Lung (tissue), 12 donors: ENCODE data around the gene HERPUD2. TPM values are rescaled to one million over a fixed set of nuclear protein-coding genes. Genes with fewer than 3 reads are reported as not detected.
A peak's percentile ranks its signal among the peaks of the same experiment; 100 is the strongest.

Source experiments
- ATAC-seq: fragments of 200-7000 bp; cut with Tn5 transposase; one replicate; pipeline ENCODE4 v1.9.1; 2020; ENCODE audit warnings: moderate number of reproducible peaks; ENCODE audit not compliant: insufficient read depth, low FRiP score
- DNase-seq, 3 donors: peaks; one replicate each; pipeline ENCODE4 v3.0.0-alpha.2; 2013 to 2017
- H3K27ac ChIP-seq, 2 donors: one replicate each; pipeline ENCODE4 v1.5.1; 2013; ENCODE audit warnings: mild to moderate bottlenecking in 2 of 2, moderate library complexity in 2 of 2, control low read depth in 1 of 2, inconsistent platforms in 1 of 2, low read depth in 1 of 2, low read length in 1 of 2
- H3K27me3 ChIP-seq, 3 donors: one replicate each; pipeline ENCODE4 v1.5.1; 2013; ENCODE audit warnings: low read length in 2 of 3; ENCODE audit not compliant: control insufficient read depth in 3 of 3, insufficient read depth in 3 of 3
- H3K36me3 ChIP-seq, 4 donors: one replicate each; pipeline ENCODE4 v1.5.1; 2013; ENCODE audit warnings: low read length in 4 of 4, mild to moderate bottlenecking in 1 of 4, moderate library complexity in 1 of 4; ENCODE audit not compliant: control insufficient read depth in 4 of 4, insufficient read depth in 4 of 4
- H3K4me1 ChIP-seq, 5 donors: one replicate each; pipeline ENCODE4 v1.5.1; 2013; ENCODE audit warnings: low read length in 5 of 5, mild to moderate bottlenecking in 2 of 5, moderate library complexity in 1 of 5; ENCODE audit not compliant: control insufficient read depth in 5 of 5, insufficient read depth in 5 of 5
- H3K4me3 ChIP-seq: one replicate; pipeline ENCODE4 v1.5.1; 2013; ENCODE audit warnings: mild to moderate bottlenecking, control low read depth, moderate library complexity
- H3K9ac ChIP-seq, 2 donors: one replicate each; pipeline ENCODE4 v1.5.1; 2013; ENCODE audit warnings: low read length in 2 of 2, control low read depth in 1 of 2; ENCODE audit not compliant: insufficient read depth in 1 of 2
- H3K9me3 ChIP-seq, 4 donors: one replicate each; pipeline ENCODE4 v1.5.1; 2013; ENCODE audit warnings: low read length in 3 of 4, mild to moderate bottlenecking in 1 of 4, moderate library complexity in 1 of 4; ENCODE audit not compliant: control insufficient read depth in 4 of 4, insufficient read depth in 3 of 4
- WGBS, 2 donors: extraction: QIAGEN DNeasy Blood & Tissue Kit; methylation state at CpG; one replicate each; pipeline ENCODE4 v1.1.7; 2013; 5-methylcytosine and 5-hydroxymethylcytosine counted together
- polyA plus RNA-seq, 2 donors: library from polyadenylated mRNA; stranded (reverse); fragments of 200-250 nt; gene quantifications; one replicate each; pipeline ENCODE4 v1.2.1, GENCODE V29; 2013
- total RNA-seq, 2 donors: library from RNA; depleted of rRNA in 1 of 2; stranded (reverse); fragments of >200 nt in 1 of 2; gene quantifications; one replicate each; pipeline ENCODE4 v1.2.1, GENCODE V29; 2014 to 2021
- TF ChIP-seq, protein P1 (sequence below): IDR thresholded peaks from 2 replicates; pipeline ENCODE4 v1.5.1; 2012; ENCODE audit warnings: mild to moderate bottlenecking; ENCODE audit errors: control extremely low read depth, extremely low read depth
- donor health status: control.
- donor health status: control.
- donor health status: Bipolar disorder and iron deficiency.
- donor health status: healthy.
- donor health status: DM: yes; HTN: yes; CAD: no.

HERPUD2 gene
- total and polyA plus RNA-seq, 4 donors: 10.4 to 32.2 (median 21.8) TPM

DNA sequence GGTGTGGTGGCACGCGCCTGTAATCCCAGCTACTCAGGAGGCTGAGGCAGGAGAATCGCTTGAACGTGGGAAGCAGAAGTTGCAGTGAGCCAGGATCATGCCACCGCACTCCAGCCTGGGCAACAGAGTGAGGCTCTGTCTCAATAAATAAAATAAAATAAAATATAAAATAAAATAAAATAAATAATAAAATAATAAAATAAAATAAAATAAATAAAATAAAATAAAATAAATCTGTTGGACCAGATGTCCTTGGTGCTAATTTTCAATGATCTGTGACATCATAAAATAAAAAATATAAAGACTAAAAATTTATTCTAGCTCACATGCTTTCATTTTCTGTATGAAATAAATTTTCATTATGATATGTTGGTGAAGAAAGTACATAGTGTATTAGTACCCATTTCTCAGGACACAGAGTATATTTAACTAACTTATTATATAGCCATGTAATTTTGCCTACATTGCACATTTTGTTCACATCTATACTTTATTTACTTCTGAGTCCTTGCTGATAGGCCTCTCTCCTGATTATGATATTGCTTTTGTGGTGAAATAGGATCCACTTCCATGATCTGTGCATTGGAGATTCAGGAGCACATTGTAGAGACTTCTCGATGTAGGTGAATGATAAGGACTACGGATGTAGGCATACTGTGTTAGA, 17.8 kb upstream of the HERPUD2 start:
- WGBS, 2 donors: 96% methylated on average over 7 of the region's 7 CpGs
- H3K4me3 ChIP-seq: no peak overlapping the region
- no peaks in the 10 kb centered on the region for H3K9me3 ChIP-seq
- TF ChIP-seq, protein P1, sequence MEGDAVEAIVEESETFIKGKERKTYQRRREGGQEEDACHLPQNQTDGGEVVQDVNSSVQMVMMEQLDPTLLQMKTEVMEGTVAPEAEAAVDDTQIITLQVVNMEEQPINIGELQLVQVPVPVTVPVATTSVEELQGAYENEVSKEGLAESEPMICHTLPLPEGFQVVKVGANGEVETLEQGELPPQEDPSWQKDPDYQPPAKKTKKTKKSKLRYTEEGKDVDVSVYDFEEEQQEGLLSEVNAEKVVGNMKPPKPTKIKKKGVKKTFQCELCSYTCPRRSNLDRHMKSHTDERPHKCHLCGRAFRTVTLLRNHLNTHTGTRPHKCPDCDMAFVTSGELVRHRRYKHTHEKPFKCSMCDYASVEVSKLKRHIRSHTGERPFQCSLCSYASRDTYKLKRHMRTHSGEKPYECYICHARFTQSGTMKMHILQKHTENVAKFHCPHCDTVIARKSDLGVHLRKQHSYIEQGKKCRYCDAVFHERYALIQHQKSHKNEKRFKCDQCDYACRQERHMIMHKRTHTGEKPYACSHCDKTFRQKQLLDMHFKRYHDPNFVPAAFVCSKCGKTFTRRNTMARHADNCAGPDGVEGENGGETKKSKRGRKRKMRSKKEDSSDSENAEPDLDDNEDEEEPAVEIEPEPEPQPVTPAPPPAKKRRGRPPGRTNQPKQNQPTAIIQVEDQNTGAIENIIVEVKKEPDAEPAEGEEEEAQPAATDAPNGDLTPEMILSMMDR: no peak
- no peaks in the 10 kb centered on the region for H3K27me3 ChIP-seq
- no peak for ATAC-seq
- H3K36me3 ChIP-seq: no peaks in the 10 kb centered on the region
- H3K9ac ChIP-seq: no peak overlapping the region
- H3K4me1 ChIP-seq: peaks cover 0 to 11% (median 6%) of the 10 kb centered on the region in 5 donors
- no peak overlapping the region for H3K27ac ChIP-seq
- DNase-seq: no peak

DNA sequence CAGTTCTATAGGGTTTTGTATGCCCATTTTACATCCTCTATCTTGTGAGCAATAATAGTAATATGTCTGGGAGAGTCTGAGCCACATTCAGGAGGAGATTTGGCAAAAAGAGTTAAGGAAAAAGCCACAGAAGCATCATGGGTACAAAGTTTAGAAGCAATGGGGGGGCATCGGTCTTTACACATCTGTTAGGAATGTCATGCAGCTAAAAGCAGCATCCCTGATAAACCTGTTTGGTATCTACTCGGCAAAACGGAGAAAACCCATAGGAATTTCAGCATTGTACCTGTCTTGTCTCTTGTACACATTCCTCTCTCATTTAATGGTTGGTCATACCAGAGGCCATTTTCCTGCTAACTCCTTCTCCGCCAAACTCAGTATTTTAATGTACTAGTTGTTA, 12.5 kb upstream of the HERPUD2 start:
- Histone ChIP-seq H3K27ac (no peak overlapping the region), H3K4me1 (peaks cover 0 to 8% (median 0%) of the 10 kb centered on the region in 5 donors), H3K27me3 (no peaks in the 10 kb centered on the region), H3K36me3 (no peaks in the 10 kb centered on the region), H3K9ac (no peak overlapping the region), H3K9me3 (no peaks in the 10 kb centered on the region), H3K4me3 (no peak overlapping the region)
- DNase-seq: no peak
- 75 to 77% methylated on average over 4 of the region's 4 CpGs for WGBS, 2 donors
- ATAC-seq: no peak
- TF ChIP-seq, protein P1: no peak

DNA sequence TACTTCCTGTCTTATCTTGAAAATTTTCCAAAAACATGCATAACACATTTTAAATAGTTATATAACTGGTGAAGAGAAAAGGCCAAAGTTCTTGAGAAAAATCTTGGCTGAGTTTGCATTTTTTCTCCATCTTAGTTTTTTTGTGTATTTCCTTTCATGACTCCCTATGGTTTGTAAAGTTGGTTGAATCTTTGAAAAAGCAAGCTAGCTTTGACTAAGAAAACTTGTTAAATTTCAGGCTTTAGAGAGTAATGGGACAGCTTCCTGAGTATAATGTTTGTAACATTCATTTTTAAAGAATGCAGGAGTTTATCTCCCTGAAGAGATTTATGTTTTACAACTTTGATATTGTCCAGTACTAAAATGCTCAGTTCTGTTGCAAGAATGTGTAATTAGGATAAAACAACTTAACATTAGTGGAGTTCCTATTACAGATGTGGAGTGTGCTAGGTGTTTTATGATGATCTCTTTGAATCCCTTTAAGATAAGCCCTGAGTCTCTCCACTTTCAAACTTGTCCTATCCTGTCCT, 11.1 kb upstream of the HERPUD2 start:
- Histone ChIP-seq H3K27ac (no peak overlapping the region), H3K36me3 (no peaks in the 10 kb centered on the region), H3K27me3 (no peaks in the 10 kb centered on the region), H3K4me1 (peaks cover 0 to 8% (median 0%) of the 10 kb centered on the region in 5 donors), H3K9me3 (no peaks in the 10 kb centered on the region), H3K9ac (no peak overlapping the region), H3K4me3 (no peak overlapping the region)
- ATAC-seq (no peak), DNase-seq (peak in 2 of 3 donors; percentile 59 to 69)
- TF ChIP-seq, protein P1: no peak
